Peyer's patch (tissue), 4 donors: ENCODE results near the gene COCH. TPM values are rescaled to one million over a fixed set of nuclear protein-coding genes. Genes with fewer than 3 reads are reported as not detected.

Experiments
- DNase-seq, 3 donors: peaks; one replicate each; pipeline ENCODE4 v3.0.0-alpha.2; 2017 to 2019
- H3K27ac ChIP-seq, 4 donors: fragments of 200-600 bp; sonication (generic); one replicate each; pipeline ENCODE4 v1.5.1; 2016 to 2019
- H3K27me3 ChIP-seq, 2 donors: fragments of 200-600 bp; sonication (generic); one replicate each; pipeline ENCODE4 v1.5.1; 2019
- H3K36me3 ChIP-seq, 3 donors: fragments of 200-600 bp; sonication (generic); one replicate each; pipeline ENCODE4 v1.5.1; 2016 to 2019
- H3K4me1 ChIP-seq, 4 donors: fragments of 200-600 bp; sonication (generic); one replicate each; pipeline ENCODE4 v1.5.1; 2016 to 2019
- H3K4me3 ChIP-seq, 4 donors: fragments of 200-600 bp; sonication (generic); 1 replicate in 3 of 4; 2 replicates in 1 of 4; pipeline ENCODE4 v1.5.1; 2016 to 2019; ENCODE audit warnings: mild to moderate bottlenecking in 1 of 4
- H3K9me3 ChIP-seq, 4 donors: fragments of 200-600 bp; sonication (generic); one replicate each; pipeline ENCODE4 v1.5.1; 2016 to 2019; ENCODE audit warnings: mild to moderate bottlenecking in 1 of 4
- POLR2A ChIP-seq, 2 donors: fragments of 450-650 bp; IDR thresholded peaks; one replicate each; pipeline ENCODE4 v1.5.1; 2017; ENCODE audit warnings: antibody characterized with exemption in 2 of 2, mild to moderate bottlenecking in 2 of 2, moderate library complexity in 2 of 2
- total RNA-seq, 4 donors: library from RNA; depleted of rRNA; stranded (reverse); fragments of >200 nt; gene quantifications; one replicate each; pipeline ENCODE4 v1.1.0, GENCODE V29; 2016
- TF ChIP-seq, protein P1 (sequence below), 6 experiments: fragments of 450-650 bp in 4 of 6; fragments of 200-600 bp in 2 of 6; sonication (generic) in 1 of 6; IDR thresholded peaks; one replicate each; pipeline ENCODE4 v1.5.1; 2017 to 2019; ENCODE audit warnings: antibody characterized with exemption in 6 of 6, mild to moderate bottlenecking in 3 of 6, moderate library complexity in 1 of 6

The COCH gene
- total RNA-seq, 4 donors from 2014 or later, result 0.54 to 9.9 TPM; not detected in 2

DNA sequence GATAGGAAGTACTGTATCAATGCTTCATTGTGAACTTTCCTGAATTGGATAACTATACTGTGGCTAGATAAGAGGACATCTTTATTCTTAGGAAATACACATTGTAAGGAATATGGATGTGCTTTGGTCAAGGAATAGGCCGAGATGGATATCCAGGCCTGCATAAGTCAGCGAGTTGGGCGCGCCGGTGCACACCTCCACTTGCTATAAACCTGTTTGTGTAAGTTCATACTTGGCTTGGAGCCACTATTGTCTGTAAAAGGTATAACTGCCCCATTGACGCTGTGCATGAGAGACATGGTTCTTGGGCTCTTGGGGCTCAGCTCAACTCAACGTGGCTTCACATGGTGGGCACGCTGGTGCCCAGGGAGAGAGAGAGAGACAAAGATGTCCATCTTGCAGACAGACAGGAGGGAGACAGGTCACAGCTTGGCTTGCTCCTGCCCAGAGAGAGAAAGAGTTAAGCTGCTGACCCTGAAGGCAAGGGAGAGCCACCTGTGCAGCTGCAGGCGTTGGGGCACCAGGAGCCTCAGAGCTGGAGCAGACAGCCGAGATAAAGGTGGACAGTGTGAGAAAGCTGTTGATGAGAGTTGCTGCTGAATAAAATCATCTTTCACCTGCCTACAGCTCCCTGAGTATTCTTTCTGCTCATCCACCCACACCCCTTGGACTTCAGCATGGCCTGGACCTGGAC lies 34.1 kb upstream of the COCH start:
- no peaks in the 10 kb centered on the region for H3K4me1 ChIP-seq
- H3K4me3 ChIP-seq, result no peak overlapping the region
- H3K9me3 ChIP-seq, result no peaks in the 10 kb centered on the region
- DNase-seq, result no peak
- no peak overlapping the region for H3K27ac ChIP-seq
- no peaks in the 10 kb centered on the region for H3K36me3 ChIP-seq
- no peak for TF ChIP-seq POLR2A (IDR thresholded peaks at IDR 0.05)
- TF ChIP-seq, protein P1, sequence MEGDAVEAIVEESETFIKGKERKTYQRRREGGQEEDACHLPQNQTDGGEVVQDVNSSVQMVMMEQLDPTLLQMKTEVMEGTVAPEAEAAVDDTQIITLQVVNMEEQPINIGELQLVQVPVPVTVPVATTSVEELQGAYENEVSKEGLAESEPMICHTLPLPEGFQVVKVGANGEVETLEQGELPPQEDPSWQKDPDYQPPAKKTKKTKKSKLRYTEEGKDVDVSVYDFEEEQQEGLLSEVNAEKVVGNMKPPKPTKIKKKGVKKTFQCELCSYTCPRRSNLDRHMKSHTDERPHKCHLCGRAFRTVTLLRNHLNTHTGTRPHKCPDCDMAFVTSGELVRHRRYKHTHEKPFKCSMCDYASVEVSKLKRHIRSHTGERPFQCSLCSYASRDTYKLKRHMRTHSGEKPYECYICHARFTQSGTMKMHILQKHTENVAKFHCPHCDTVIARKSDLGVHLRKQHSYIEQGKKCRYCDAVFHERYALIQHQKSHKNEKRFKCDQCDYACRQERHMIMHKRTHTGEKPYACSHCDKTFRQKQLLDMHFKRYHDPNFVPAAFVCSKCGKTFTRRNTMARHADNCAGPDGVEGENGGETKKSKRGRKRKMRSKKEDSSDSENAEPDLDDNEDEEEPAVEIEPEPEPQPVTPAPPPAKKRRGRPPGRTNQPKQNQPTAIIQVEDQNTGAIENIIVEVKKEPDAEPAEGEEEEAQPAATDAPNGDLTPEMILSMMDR (IDR thresholded peaks at IDR 0.05), result no peak
- H3K27me3 ChIP-seq, result no peaks in the 10 kb centered on the region

DNA sequence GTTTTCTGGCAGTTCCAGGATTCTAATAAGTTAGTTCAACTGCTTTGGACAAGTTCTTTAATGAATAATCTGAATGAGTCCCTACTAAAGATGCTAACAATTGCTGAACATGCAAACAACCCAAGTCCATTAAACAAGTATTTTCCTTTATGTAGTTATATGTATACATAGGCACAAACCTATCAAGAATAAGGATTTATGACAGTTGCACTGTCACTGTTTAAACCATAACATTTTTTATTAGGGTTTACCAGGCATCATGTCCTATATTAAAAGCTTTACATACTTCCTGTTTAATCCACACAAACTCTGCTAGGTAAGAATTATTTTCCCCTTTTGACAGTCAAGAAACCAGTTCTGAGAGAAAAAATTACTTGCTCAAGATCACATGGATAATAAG lies 31.9 kb upstream of the COCH start:
- H3K9me3 ChIP-seq, result no peaks in the 10 kb centered on the region
- no peak for DNase-seq
- TF ChIP-seq, protein P1 (IDR thresholded peaks at IDR 0.05), result no peak
- TF ChIP-seq POLR2A (IDR thresholded peaks at IDR 0.05), result no peak
- H3K27me3 ChIP-seq, result no peaks in the 10 kb centered on the region
- no peak overlapping the region for H3K4me3 ChIP-seq
- H3K4me1 ChIP-seq, result no peaks in the 10 kb centered on the region
- no peak overlapping the region for H3K27ac ChIP-seq
- no peaks in the 10 kb centered on the region for H3K36me3 ChIP-seq

DNA sequence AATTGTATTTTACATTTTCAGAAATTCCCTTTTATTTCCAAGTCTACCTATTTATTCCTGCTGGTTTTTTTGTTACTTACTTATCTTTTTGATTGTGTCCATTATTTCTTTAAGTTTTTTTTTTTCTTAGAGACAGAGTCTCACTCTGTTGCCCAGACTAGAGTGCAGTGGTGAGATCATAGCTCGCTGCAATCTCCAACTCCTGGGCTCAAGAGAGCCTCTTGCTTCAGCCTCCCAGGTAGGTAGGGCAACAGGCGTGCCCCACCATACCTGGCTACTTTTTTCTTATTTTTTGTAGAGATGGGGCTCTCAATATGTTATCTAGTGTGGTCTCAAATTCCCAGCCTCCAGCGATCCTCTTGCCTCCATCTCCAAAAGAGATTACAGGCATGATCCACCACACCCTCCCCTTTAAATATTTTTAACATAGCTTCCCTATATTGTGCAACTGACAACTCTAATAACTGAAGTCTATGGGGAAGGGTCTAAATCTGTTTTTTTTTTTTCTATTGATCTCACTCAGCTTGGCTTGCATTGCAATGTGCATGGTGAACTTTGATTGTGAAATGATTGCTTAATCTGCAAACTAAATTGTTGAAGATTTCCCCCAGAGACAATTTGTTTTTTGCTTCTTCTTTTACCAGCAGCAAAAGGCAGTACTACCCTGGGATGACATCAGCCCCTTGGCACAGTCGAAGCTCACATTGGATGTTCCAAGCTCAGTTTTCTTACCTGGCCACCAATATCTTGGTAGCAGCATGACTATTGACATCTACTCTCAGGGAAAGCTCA lies 25.7 kb upstream of the COCH start:
- Histone ChIP-seq H3K27ac (no peak overlapping the region), H3K4me3 (no peak overlapping the region), H3K27me3 (no peaks in the 10 kb centered on the region), H3K4me1 (no peaks in the 10 kb centered on the region), H3K9me3 (no peaks in the 10 kb centered on the region), H3K36me3 (no peaks in the 10 kb centered on the region)
- DNase-seq, result no peak
- TF ChIP-seq, protein P1 (IDR thresholded peaks at IDR 0.05), result no peak
- TF ChIP-seq POLR2A (IDR thresholded peaks at IDR 0.05), result no peak

DNA sequence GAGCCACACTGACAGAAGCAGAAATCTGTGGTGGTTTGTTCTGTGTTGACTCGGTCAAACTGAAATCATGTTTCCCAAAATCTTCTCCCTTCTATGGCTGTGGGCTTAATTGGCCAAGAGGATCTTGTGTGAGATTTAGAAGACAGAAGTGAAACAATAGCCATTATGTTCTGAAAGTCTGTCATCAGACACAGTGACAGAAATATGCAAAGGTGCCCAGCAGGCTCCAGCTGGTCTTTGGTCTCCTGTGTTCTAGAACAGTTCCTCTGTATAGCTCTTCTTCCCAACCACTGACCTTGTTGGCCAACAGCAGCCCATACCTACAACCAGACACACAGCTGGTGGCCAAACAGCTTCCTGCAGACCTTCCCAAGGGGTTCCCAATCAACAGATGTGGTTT lies 25.0 kb upstream of the COCH start:
- no peak for TF ChIP-seq POLR2A (IDR thresholded peaks at IDR 0.05)
- TF ChIP-seq, protein P1 (IDR thresholded peaks at IDR 0.05), result no peak

DNA sequence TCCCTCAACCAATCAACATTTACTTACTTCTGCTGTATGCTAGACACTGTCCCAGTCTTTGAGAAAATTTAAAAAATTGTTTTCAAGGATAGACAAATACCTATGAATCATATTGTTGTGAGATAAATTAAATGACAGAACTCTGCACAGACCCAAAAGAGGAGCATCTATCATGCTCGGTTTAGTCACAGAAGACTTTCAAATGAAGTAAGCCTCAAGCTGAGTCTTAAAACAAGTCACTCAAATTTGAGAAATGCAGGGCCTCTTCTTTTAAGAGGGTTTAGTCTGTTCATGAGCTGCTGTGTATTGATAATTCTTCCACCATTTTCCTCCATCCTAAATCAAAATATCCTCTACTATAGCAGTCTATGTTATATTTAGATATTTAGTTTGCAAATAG lies 24.4 kb upstream of the COCH start:
- H3K36me3 ChIP-seq, result no peaks in the 10 kb centered on the region
- no peaks in the 10 kb centered on the region for H3K9me3 ChIP-seq
- H3K4me3 ChIP-seq, result no peak overlapping the region
- H3K4me1 ChIP-seq, result no peaks in the 10 kb centered on the region
- TF ChIP-seq POLR2A (IDR thresholded peaks at IDR 0.05), result no peak
- TF ChIP-seq, protein P1 (IDR thresholded peaks at IDR 0.05), result no peak
- no peak overlapping the region for H3K27ac ChIP-seq
- H3K27me3 ChIP-seq, result no peaks in the 10 kb centered on the region
- no peak for DNase-seq

More for the DNA sequence above, 25.0 kb upstream of the COCH start:
- H3K4me3 ChIP-seq, result no peak overlapping the region
- no peaks in the 10 kb centered on the region for H3K4me1 ChIP-seq
- no peaks in the 10 kb centered on the region for H3K9me3 ChIP-seq
- H3K27ac ChIP-seq, result no peak overlapping the region
- DNase-seq, result no peak
- no peaks in the 10 kb centered on the region for H3K36me3 ChIP-seq
- H3K27me3 ChIP-seq, result no peaks in the 10 kb centered on the region
